T-helper 2 cell treated with Interferon-gamma antibody and Interleukin-4, amounts not matched to agents 5 μg/mL and 100 μg/mL, for 36 hours (primary cell): ENCODE results near the gene FIZ1.

Experiments
- DNase-seq: peaks from one replicate; pipeline ENCODE4 v3.0.0; 2021; ENCODE audit warnings: low spot score
- H3K27ac Mint-ChIP-seq: one replicate; pipeline ENCODE4 v1.8.0; 2021; ENCODE audit warnings: mild to moderate bottlenecking, mixed read lengths
- H3K27me3 Mint-ChIP-seq: one replicate; pipeline ENCODE4 v1.8.0; 2021; ENCODE audit warnings: low read depth, mixed read lengths
- H3K36me3 Mint-ChIP-seq: one replicate; pipeline ENCODE4 v1.8.0; 2021; ENCODE audit warnings: low read depth, mixed read lengths
- H3K4me1 Mint-ChIP-seq: one replicate; pipeline ENCODE4 v1.8.0; 2021; ENCODE audit warnings: low read depth, mixed read lengths
- H3K4me3 Mint-ChIP-seq: one replicate; pipeline ENCODE4 v1.8.0; 2022; ENCODE audit warnings: mild to moderate bottlenecking, moderate library complexity, mixed read lengths
- H3K9me3 Mint-ChIP-seq: one replicate; pipeline ENCODE4 v1.8.0; 2021; ENCODE audit warnings: mixed read lengths

FIZ1 gene

GRCh38 chr19:55613930-55614710 lies 14.8 kb upstream of the FIZ1 start:
- H3K9me3 Mint-ChIP-seq: no peaks in the 10 kb centered on the region
- no peak for DNase-seq
- H3K27me3 Mint-ChIP-seq: no peaks in the 10 kb centered on the region
- no peak overlapping the region for H3K4me3 Mint-ChIP-seq
- H3K36me3 Mint-ChIP-seq: peaks cover 29% of the 10 kb centered on the region
- no peak overlapping the region for H3K27ac Mint-ChIP-seq
- peaks cover 2% of the 10 kb centered on the region for H3K4me1 Mint-ChIP-seq

GRCh38 chr19:55613396-55613795 lies 14.1 kb upstream of the FIZ1 start:
- Mint-ChIP-seq H3K36me3 (peaks cover 31% of the 10 kb centered on the region), H3K9me3 (no peaks in the 10 kb centered on the region), H3K4me3 (no peak overlapping the region), H3K4me1 (peaks cover 4% of the 10 kb centered on the region), H3K27me3 (no peaks in the 10 kb centered on the region), H3K27ac (no peak overlapping the region)
- no peak for DNase-seq

GRCh38 chr19:55611983-55612645 lies 12.8 kb upstream of the FIZ1 start:
- H3K4me1 Mint-ChIP-seq: peaks cover 9% of the 10 kb centered on the region

GRCh38 chr19:55611300-55611982 lies 12.1 kb upstream of the FIZ1 start:
- Mint-ChIP-seq H3K4me1 (peaks cover 16% of the 10 kb centered on the region), H3K36me3 (peaks cover 33% of the 10 kb centered on the region), H3K4me3 (no peak overlapping the region), H3K27ac (peak overlapping the region; percentile 27), H3K9me3 (no peaks in the 10 kb centered on the region), H3K27me3 (no peaks in the 10 kb centered on the region)
- DNase-seq: no peak

More at GRCh38 chr19:55611983-55612645, 12.8 kb upstream of the FIZ1 start:
- H3K4me3 Mint-ChIP-seq: no peak overlapping the region
- H3K27ac Mint-ChIP-seq: no peak overlapping the region
- peaks cover 31% of the 10 kb centered on the region for H3K36me3 Mint-ChIP-seq
- no peak for DNase-seq
- no peaks in the 10 kb centered on the region for H3K9me3 Mint-ChIP-seq
- H3K27me3 Mint-ChIP-seq: no peaks in the 10 kb centered on the region

- no peak overlapping the region for H3K27ac Mint-ChIP-seq
- H3K4me1 Mint-ChIP-seq: peaks cover 26% of the 10 kb centered on the region
- H3K36me3 Mint-ChIP-seq: peaks cover 33% of the 10 kb centered on the region
- no peak overlapping the region for H3K4me3 Mint-ChIP-seq
- DNase-seq: no peak
- no peaks in the 10 kb centered on the region for H3K27me3 Mint-ChIP-seq
- no peaks in the 10 kb centered on the region for H3K9me3 Mint-ChIP-seq
Observed at GRCh38 chr19:55609326-55609725, 10.0 kb upstream of the FIZ1 start.

- Mint-ChIP-seq H3K36me3 (peaks cover 35% of the 10 kb centered on the region), H3K4me3 (peak overlapping the region; percentile 93), H3K4me1 (peaks cover 31% of the 10 kb centered on the region), H3K9me3 (no peaks in the 10 kb centered on the region), H3K27ac (peak overlapping the region; percentile 12), H3K27me3 (no peaks in the 10 kb centered on the region)
- DNase-seq: no peak
Observed at GRCh38 chr19:55606817-55607216, 7.5 kb upstream of the FIZ1 start.

- Mint-ChIP-seq H3K4me1 (peaks cover 34% of the 10 kb centered on the region), H3K9me3 (no peaks in the 10 kb centered on the region), H3K27ac (peak overlapping the region; percentile 94)
Observed at GRCh38 chr19:55606471-55606787, 7.1 kb upstream of the FIZ1 start.

GRCh38 chr19:55605637-55606470 lies 6.5 kb upstream of the FIZ1 start, which contains the start of gene ZNF865:
Gene ZNF865, plus strand, starts transcription at chr19:55605647. Its CDS starts 7,972 bp downstream, at chr19:55613619.
- H3K9me3 Mint-ChIP-seq: no peaks in the 10 kb centered on the region
- H3K4me1 Mint-ChIP-seq: peaks cover 40% of the 10 kb centered on the region
- DNase-seq: peak; percentile 71
- peak within 1 kb of the TSS; percentile 95 for H3K27ac Mint-ChIP-seq
- no peaks in the 10 kb centered on the region for H3K27me3 Mint-ChIP-seq
- H3K36me3 Mint-ChIP-seq: peaks cover 34% of the 10 kb centered on the region
- H3K4me3 Mint-ChIP-seq: peak within 1 kb of the TSS; percentile 93

More at GRCh38 chr19:55606471-55606787, 7.1 kb upstream of the FIZ1 start:
- DNase-seq: no peak
- no peaks in the 10 kb centered on the region for H3K27me3 Mint-ChIP-seq
- H3K4me3 Mint-ChIP-seq: peak overlapping the region; percentile 93
- peaks cover 35% of the 10 kb centered on the region for H3K36me3 Mint-ChIP-seq

GRCh38 chr19:55605207-55605636 lies 5.9 kb upstream of the FIZ1 start:
- Mint-ChIP-seq H3K4me3 (peak overlapping the region; percentile 83), H3K36me3 (peaks cover 30% of the 10 kb centered on the region), H3K9me3 (no peaks in the 10 kb centered on the region), H3K27me3 (no peaks in the 10 kb centered on the region), H3K27ac (peak overlapping the region; percentile 95), H3K4me1 (peaks cover 38% of the 10 kb centered on the region)
- peak; percentile 100 for DNase-seq

- Mint-ChIP-seq H3K36me3 (peaks cover 22% of the 10 kb centered on the region), H3K9me3 (no peaks in the 10 kb centered on the region), H3K4me1 (peaks cover 40% of the 10 kb centered on the region), H3K27me3 (no peaks in the 10 kb centered on the region), H3K27ac (no peak overlapping the region), H3K4me3 (peak overlapping the region; percentile 47)
- no peak for DNase-seq
Observed at GRCh38 chr19:55603581-55604292, 4.4 kb upstream of the FIZ1 start.

- DNase-seq: no peak
- Mint-ChIP-seq H3K36me3 (peaks cover 22% of the 10 kb centered on the region), H3K4me1 (peaks cover 41% of the 10 kb centered on the region), H3K27ac (no peak overlapping the region), H3K4me3 (peak overlapping the region; percentile 47), H3K9me3 (no peaks in the 10 kb centered on the region), H3K27me3 (no peaks in the 10 kb centered on the region)
Observed at GRCh38 chr19:55603115-55603514, 3.8 kb upstream of the FIZ1 start.

- no peak for DNase-seq
- peaks cover 18% of the 10 kb centered on the region for H3K36me3 Mint-ChIP-seq
- H3K4me1 Mint-ChIP-seq: peaks cover 39% of the 10 kb centered on the region
- no peaks in the 10 kb centered on the region for H3K27me3 Mint-ChIP-seq
- H3K9me3 Mint-ChIP-seq: no peaks in the 10 kb centered on the region
- H3K4me3 Mint-ChIP-seq: peak overlapping the region; percentile 92
- no peak overlapping the region for H3K27ac Mint-ChIP-seq
Observed at GRCh38 chr19:55602104-55603001, 3.0 kb upstream of the FIZ1 start.
